K562 (cell line): ENCODE results near the gene SND1. TPM values are rescaled to one million over a fixed set of nuclear protein-coding genes. Genes with fewer than 3 reads are reported as not detected.

Experiments
- E2F8 ChIP-seq: fragments of 450-650 bp; IDR thresholded peaks from 2 replicates; pipeline ENCODE4 v1.7.1; 2018; ENCODE audit warnings: mild to moderate bottlenecking, low read depth; ENCODE audit not compliant: partially characterized antibody
- L3MBTL2 ChIP-seq: fragments of 450-650 bp; IDR thresholded peaks from 2 replicates; pipeline ENCODE4 v1.6.1; 2016; ENCODE audit warnings: mild to moderate bottlenecking, moderate library complexity
- PKNOX1 ChIP-seq: fragments of 450-650 bp; IDR thresholded peaks from 2 replicates; pipeline ENCODE4 v1.6.1; 2016
- REST ChIP-seq, 2 experiments: fragments of 450-650 bp; formaldehyde crosslinking in 1 of 2; IDR thresholded peaks; 2 replicates each; pipeline versions ENCODE4 v1.4.0 to v1.6.1; 2014 to 2020; ENCODE audit warnings: mild to moderate bottlenecking in 2 of 2, borderline replicate concordance in 1 of 2, low read depth in 1 of 2
- SAP30 ChIP-seq: fragments of 200-600 bp; sonication (generic); IDR thresholded peaks from 2 replicates; pipeline ENCODE4 v1.6.1; 2012; ENCODE audit warnings: borderline replicate concordance, low read depth, mild to moderate bottlenecking, moderate library complexity, low read length, control low read depth, inconsistent platforms; ENCODE audit not compliant: insufficient read depth, poor library complexity, severe bottlenecking
- SIN3B ChIP-seq: fragments of 450-650 bp; IDR thresholded peaks from 2 replicates; pipeline ENCODE4 v1.6.1; 2017; ENCODE audit warnings: low read depth, mild to moderate bottlenecking, moderate library complexity
- SMARCC2 ChIP-seq: fragments of 450-650 bp; IDR thresholded peaks from 2 replicates; pipeline ENCODE4 v1.6.1; 2017; ENCODE audit warnings: antibody characterized with exemption, moderate library complexity, mild to moderate bottlenecking, low read depth
- TAF15 ChIP-seq: fragments of 200-400 bp; formaldehyde crosslinking; IDR thresholded peaks from 2 replicates; pipeline ENCODE4 v1.6.1; 2017; ENCODE audit warnings: mild to moderate bottlenecking, low read depth, low read length, moderate library complexity
- TFAP4 ChIP-seq: sonication (generic); formaldehyde crosslinking; IDR thresholded peaks from 2 replicates; pipeline ENCODE4 v1.8.0; 2022; ENCODE audit warnings: missing genetic modification reagents, mild to moderate bottlenecking, moderate library complexity, borderline replicate concordance
- THRAP3 ChIP-seq: fragments of 450-650 bp; IDR thresholded peaks from 2 replicates; pipeline ENCODE4 v1.6.1; 2016; ENCODE audit warnings: mild to moderate bottlenecking, inconsistent platforms, borderline replicate concordance
- YY1 ChIP-seq, 3 experiments: IDR thresholded peaks; 2 replicates each; pipeline ENCODE4 v1.6.1; 2011; ENCODE audit warnings: low read length in 2 of 3, mild to moderate bottlenecking in 2 of 3, moderate library complexity in 2 of 3, borderline replicate concordance in 1 of 3, control low read depth in 1 of 3, low read depth in 1 of 3; ENCODE audit not compliant: insufficient read depth in 3 of 3, insufficient replicate concordance in 2 of 3, control insufficient read depth in 1 of 3, insufficient read length in 1 of 3; ENCODE audit errors: extremely low read depth in 1 of 3
- ZNF668 ChIP-seq: fragments of 250-450 bp; sonication (Bioruptor Pico); IDR thresholded peaks from 2 replicates; pipeline ENCODE4 v1.8.0; 2022; ENCODE audit warnings: mild to moderate bottlenecking, inconsistent platforms
- polyA plus RNA-seq, 8 experiments: library from polyadenylated mRNA; depleted of rRNA in 4 of 8; stranded (reverse) in 5 of 8; unstranded in 3 of 8; fragments of >200 nt; fragmentation: Nextera tagmentation in 2 of 8; fragmentation: Illumina TruSeq in 1 of 8; extraction: Ambion mirVana in 2 of 8; extraction: Trizol in 1 of 8; gene quantifications; 2 replicates each; pipeline versions ENCODE4 v1.2.1 to v1.2.3, GENCODE V29; 2011 to 2014; ENCODE audit warnings: inconsistent platforms in 1 of 8, missing spikeins in 1 of 8
- total RNA-seq, 7 experiments: library from RNA; depleted of rRNA in 6 of 7; stranded (reverse); fragments of >200 nt in 6 of 7; fragmentation: Illumina TruSeq in 2 of 7; extraction: Trizol in 2 of 7; gene quantifications; 2 replicates each; pipeline versions ENCODE4 v1.2.1 to v1.2.3, GENCODE V29; 2011 to 2021; ENCODE audit warnings: low replicate concordance in 1 of 7

The SND1 gene
- total and polyA plus RNA-seq, 9 of the 15 experiments (the other 6 are each of a cell fraction or from before 2014, with no cell fraction given) = 46.5 to 307 (median 191) TPM

- peak in 2 of 3 experiments; percentile 48 to 68 for TF ChIP-seq YY1 (IDR thresholded peaks at IDR 0.05; ENCODE audit: borderline replicate concordance in 1 of 3, control insufficient read depth in 1 of 3, extremely low read depth in 1 of 3, insufficient read depth in 3 of 3, insufficient read length in 1 of 3, insufficient replicate concordance in 2 of 3, low read depth in 1 of 3, low read length in 2 of 3)
- 0 out of 2 replicates have a peak, but pooled peaks have one; percentile 19 for TF ChIP-seq PKNOX1
- no peak for TF ChIP-seq SMARCC2
- no peak for TF ChIP-seq TAF15
- TF ChIP-seq REST (IDR thresholded peaks at IDR 0.05; ENCODE audit: borderline replicate concordance) = peak; percentile 79
- TF ChIP-seq REST (CRISPR knock-in tag; IDR thresholded peaks at IDR 0.05; ENCODE audit: low read depth) = no peak
- TF ChIP-seq TFAP4 = peak; percentile 66; the same call in 1 of the 2 replicates
- peak; percentile 55 for TF ChIP-seq SAP30
- TF ChIP-seq SIN3B = peak; percentile 73
- TF ChIP-seq ZNF668 (CRISPR knock-in tag) = peak; percentile 41; the same call in 1 of the 2 replicates
- no peak for TF ChIP-seq E2F8
- TF ChIP-seq THRAP3 = no peak
- TF ChIP-seq L3MBTL2 = peak; percentile 99
Observed at GRCh38 chr7:128135515-128136214, 483.7 kb downstream of the SND1 start (continued).
